DMS 273 (cell line): ENCODE data around the gene ALDOB.
"Not testable (repeated sequence)": the region's sequence is repeated elsewhere in the genome, so short reads cannot be mapped to it uniquely, and the experiment has no call there.

ENCODE experiments used
- DNase-seq: peaks from one replicate; lab custom pipeline; 2025; ENCODE audit not compliant: unreplicated experiment; lab: John Stamatoyannopoulos, UW

ALDOB gene

GRCh38 chr9:101388507-101388993 lies 47.0 kb downstream of the ALDOB start:
- peak; percentile 40 for DNase-seq

DNA sequence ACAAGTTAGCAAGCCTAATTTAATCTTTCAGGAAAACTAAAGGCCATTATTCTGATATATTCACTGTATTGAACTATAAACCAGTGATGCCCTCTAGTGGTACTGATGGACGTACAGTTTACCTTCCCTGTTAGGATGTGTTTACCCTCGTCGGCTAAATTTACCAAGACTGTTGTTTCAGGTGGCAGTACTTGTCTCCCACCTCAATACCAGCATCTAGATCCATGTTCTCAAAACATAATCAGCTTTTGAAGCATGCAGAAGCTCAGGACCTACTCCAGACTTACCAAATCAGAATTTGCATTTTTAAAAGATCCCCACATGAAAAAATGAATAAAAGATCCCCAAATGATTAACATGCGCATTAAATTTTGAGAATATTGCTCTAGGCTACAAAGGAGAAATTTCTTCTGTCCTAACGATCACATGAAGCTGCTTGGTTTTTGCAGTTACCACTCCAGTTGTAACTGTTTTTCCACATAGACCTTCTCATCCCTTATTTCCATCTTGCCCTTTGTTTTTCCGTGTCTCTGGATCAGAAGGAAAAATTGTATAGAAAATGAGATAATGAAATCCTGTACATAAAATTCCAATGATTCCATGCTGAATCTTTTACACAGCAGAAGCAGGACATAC lies 47.6 kb downstream of the ALDOB start:
- peak; percentile 72 for DNase-seq

DNA sequence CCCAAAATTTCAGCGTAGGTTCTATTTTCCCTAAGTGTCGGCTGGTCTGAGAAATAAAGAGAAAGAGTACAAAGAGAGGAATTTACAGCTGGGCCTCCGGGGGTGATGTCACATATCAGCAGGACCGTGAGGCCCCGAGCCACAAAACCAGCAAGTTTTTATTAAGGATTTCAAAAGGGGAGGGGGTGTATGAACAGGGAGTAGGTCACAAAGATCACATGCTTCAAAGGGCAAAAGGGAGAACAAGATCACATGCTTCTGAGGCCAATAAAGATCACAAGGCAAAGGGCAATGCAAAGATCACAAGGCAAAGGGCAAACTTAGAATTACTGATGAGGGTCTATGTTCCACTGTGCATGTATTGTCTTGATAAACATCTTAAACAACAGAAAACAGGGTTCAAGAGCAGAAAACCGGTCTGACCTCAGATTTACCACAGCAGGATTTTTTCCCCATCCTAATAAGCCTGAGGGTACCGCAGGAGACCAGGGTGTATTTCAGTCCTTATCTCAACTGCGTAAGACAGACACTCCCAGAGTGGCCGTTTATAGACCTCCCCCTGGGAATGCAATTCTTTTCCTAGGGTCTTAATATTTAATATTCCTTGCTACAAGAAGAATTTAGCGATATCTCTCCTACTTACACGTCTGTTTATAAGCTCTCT lies 50.6 kb downstream of the ALDOB start, which contains the start of gene BAAT:
TSS of gene BAAT (minus strand) at position 134 of the 664 bp plus-strand sequence. CDS start 13,602 bp downstream, outside the sequence.
- not testable (repeated sequence) for DNase-seq

DNA sequence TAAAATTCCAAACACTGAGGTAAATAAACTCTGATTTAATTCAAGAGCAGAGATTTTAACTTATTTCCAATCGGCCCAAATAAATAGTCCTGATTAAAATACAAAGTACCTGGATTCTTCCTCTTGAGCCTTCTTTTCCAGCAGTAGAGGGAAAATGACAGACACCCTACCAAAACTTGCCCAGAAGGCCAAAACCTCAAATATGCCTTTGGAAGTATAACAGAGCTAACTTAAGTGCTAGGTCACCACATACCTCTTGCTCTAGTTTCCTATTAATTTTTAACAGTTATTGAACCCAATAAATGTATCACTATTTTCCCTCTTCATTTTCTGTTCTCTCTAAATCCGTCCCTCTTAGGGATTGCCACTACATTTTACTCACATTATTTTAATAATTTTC lies 52.2 kb downstream of the ALDOB start:
- DNase-seq: no peak

DNA sequence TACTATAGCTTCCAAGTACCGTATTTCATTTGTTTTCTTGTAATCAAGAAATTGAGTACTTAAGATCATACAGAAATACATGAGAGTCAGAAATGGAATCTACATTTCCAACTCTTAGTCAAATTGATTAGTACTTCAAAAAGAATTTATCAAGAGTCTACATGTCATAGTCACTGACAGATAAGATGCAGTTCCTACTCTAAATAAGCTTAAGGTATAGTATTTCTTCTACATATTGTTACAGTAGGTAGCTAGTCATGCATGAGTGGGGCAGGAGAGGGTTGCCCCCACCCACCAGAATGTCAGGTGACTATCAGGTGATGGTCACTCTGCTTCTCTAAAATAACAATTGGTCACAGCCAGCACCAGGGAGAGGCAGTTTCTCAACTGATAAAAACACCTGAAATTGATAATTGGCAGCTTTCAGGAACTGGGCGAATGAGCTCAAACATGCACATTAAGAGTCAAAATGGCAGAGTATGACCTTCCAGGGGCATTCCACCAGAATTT lies 53.7 kb downstream of the ALDOB start:
- no peak for DNase-seq

- no peak for DNase-seq
Measured at GRCh38 chr9:101381118-101381517, 54.5 kb downstream of the ALDOB start.

DNA sequence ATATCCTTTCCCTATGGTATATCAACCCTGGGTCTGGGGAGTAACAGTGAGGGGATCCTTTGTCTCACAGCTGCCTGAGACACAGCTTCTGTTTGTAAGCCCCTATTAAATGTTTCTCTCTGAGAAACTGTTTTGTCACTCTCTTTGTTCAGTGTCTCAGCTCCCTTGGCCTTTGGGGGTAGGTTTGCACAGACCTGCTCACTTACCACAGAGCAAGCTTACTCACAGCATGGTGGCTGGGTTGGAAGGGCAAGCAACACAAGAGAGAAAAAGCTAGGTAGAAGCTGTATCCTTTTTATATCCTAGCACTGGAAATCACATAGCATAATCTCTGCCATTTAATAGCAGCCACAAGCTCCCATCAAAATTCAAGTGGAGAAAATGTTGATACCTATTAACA lies 55.3 kb downstream of the ALDOB start:
- DNase-seq: no peak

- no peak for DNase-seq
Measured at GRCh38 chr9:101376111-101376848, 59.3 kb downstream of the ALDOB start.

DNA sequence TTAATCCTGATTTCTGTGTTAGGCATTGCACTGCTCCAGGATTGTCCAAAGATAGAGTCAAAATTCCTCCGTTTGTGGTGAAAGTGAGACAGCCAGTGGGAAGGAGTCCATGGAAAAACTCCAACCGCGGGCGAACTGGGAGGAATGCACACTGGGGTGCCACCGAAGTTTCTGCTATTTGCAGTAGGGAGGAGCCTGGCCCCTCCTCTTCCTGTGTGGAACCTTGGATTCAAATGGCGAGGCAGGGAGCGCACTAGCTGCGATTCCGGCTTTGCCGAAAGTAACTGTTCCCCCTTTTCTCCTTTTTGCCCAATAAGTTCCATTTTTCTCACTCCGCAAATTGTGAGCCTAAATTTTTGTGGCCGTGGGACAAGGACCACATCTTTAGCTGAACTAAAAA lies 60.0 kb downstream of the ALDOB start:
- DNase-seq: no peak

DNA sequence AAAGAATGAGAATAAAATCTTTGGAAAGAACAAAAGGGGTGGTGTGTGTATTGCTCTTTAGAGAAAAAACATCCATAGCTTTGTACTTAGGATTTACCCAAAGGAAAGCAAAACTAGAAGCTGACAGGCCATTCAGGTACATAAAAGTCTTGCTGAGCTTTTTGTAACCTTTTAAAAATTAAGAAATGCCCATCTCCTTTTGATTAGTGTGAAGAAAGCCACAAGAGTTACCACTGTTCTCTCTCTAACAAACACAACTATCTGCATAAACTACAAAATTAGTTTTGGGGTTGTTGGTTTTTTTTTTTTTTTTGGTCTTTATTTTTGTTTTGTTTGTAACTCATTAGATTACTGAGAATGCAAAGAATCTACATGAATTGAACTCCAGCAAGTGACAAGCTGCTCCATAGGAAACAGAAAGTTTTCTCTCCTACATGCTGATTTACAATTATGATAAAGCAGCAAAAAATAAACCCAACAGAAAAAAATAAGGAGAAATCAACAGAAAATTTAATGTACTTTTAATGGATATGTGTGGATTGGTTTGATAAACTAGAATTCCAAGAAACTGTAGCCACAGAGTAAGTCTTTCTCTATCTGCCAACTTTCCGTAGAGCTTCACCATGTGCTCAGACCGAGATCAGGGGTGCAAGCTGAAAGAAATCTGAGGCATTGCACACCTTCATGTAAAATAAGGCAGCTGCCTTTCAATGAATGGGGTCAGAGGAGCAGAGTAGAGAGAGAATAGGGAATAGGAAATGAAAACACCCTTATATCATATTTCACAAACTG lies 63.1 kb downstream of the ALDOB start:
- DNase-seq: no peak

DNA sequence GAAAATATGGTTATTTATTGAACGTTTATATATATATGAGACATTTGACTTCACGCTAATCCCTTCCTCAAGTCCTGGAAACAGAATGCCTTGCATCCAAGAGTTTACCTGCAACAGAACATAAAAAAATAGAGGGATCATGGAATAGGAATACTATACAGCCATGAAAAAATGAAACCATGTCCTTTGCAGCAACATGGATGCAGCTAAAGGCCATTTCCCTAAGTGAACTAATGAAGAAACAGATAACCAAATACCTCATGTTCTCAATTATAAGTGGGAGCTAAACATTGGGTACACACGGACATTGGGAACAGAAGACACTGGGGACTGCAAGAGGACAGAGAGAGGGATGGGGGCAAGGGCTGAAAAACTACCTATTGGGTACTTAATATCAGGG lies 63.8 kb downstream of the ALDOB start:
- DNase-seq: no peak
